OCI-LY7 (cell line): ENCODE measurements around the gene POU6F2.

Source experiments
- EZH2phosphoT487 ChIP-seq: fragments of 200-600 bp; sonication (generic); IDR thresholded peaks from 2 replicates; pipeline ENCODE4 v1.6.1; 2018; ENCODE audit warnings: low read depth, borderline replicate concordance, mild to moderate bottlenecking, mixed run types, antibody characterized with exemption, low read length, moderate library complexity, mixed read lengths
- TF ChIP-seq, protein P1 (sequence below): fragments of 200-600 bp; sonication (generic); conservative IDR thresholded peaks from 2 replicates; pipeline ENCODE4 v1.5.1; 2014; ENCODE audit warnings: mild to moderate bottlenecking, antibody characterized with exemption, low read length, moderate library complexity, mixed read lengths

DNA sequence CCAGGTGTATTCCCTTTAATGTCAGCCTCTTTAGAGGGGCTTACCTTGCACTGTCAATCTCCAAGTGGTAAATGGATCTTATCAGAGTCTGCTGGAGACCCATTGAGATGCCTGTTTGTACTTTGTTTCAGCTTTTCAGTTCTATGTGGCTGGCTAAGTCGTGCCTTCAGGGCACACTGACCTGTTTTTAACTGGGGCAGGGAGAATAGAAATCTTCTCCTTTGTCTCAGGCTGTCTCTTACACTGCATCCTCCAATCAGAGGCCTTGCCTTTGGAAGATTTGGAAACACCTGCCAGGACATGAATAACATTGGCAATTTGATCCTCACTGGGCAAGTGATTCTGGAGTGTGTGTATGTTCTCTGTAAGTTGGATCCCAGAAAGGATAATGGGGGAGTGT, 65.0 kb downstream of the POU6F2 start:
- TF ChIP-seq, protein P1, sequence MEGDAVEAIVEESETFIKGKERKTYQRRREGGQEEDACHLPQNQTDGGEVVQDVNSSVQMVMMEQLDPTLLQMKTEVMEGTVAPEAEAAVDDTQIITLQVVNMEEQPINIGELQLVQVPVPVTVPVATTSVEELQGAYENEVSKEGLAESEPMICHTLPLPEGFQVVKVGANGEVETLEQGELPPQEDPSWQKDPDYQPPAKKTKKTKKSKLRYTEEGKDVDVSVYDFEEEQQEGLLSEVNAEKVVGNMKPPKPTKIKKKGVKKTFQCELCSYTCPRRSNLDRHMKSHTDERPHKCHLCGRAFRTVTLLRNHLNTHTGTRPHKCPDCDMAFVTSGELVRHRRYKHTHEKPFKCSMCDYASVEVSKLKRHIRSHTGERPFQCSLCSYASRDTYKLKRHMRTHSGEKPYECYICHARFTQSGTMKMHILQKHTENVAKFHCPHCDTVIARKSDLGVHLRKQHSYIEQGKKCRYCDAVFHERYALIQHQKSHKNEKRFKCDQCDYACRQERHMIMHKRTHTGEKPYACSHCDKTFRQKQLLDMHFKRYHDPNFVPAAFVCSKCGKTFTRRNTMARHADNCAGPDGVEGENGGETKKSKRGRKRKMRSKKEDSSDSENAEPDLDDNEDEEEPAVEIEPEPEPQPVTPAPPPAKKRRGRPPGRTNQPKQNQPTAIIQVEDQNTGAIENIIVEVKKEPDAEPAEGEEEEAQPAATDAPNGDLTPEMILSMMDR, result no peak
- no peak for TF ChIP-seq EZH2phosphoT487
